Measurements from ENCODE around the gene AATK. TPM values are rescaled to one million over a fixed set of nuclear protein-coding genes. Genes with fewer than 3 reads are reported as not detected.

Gene AATK
- total and polyA plus RNA-seq, 2 of the 13 experiments (the other 11 are each of a cell fraction or from before 2014, with no cell fraction given) = 2.9 to 8.4 TPM

- TF ChIP-seq ZNF503 (CRISPR knock-in tag; IDR thresholded peaks at IDR 0.05) (0 out of 2 replicates have a peak, but pooled peaks have one; percentile 43), ZBTB39 (CRISPR knock-in tag; IDR thresholded peaks at IDR 0.05) (peak; percentile 81), ZSCAN22 (CRISPR knock-in tag; IDR thresholded peaks at IDR 0.05) (no peak), ZIK1 (CRISPR knock-in tag; IDR thresholded peaks at IDR 0.05; ENCODE audit: borderline replicate concordance, low read depth) (no peak; the same call in none of the 2 replicates), CHD4 (IDR thresholded peaks at IDR 0.05; ENCODE audit: borderline replicate concordance, low read length) (no peak; the same call in 1 of the 2 replicates), EHMT2 (IDR thresholded peaks at IDR 0.05; ENCODE audit: borderline replicate concordance, low read depth, low read length) (no peak), SP4 (CRISPR knock-in tag; IDR thresholded peaks at IDR 0.05) (peak; percentile 57), SAFB2 (CRISPR knock-in tag; IDR thresholded peaks at IDR 0.05; ENCODE audit: borderline replicate concordance, low read depth) (peak; percentile 92; the same call in 1 of the 2 replicates), ZSCAN20 (CRISPR knock-in tag; IDR thresholded peaks at IDR 0.05; ENCODE audit: borderline replicate concordance) (peak; percentile 66; the same call in 1 of the 2 replicates), ZNF766 (CRISPR knock-in tag; IDR thresholded peaks at IDR 0.05; ENCODE audit: borderline replicate concordance) (no peak), ZNF256 (CRISPR knock-in tag; conservative IDR thresholded peaks at IDR 0.05) (no peak; the same call in none of the 2 replicates), CC2D1A (CRISPR knock-in tag; IDR thresholded peaks at IDR 0.05) (no peak), ZNF251 (CRISPR knock-in tag; IDR thresholded peaks at IDR 0.05) (no peak), MIXL1 (CRISPR knock-in tag; IDR thresholded peaks at IDR 0.05) (0 out of 2 replicates have a peak, but pooled peaks have one; percentile 56), ZNF234 (CRISPR knock-in tag; conservative IDR thresholded peaks at IDR 0.05) (no peak), ZNF34 (CRISPR knock-in tag; IDR thresholded peaks at IDR 0.05; ENCODE audit: borderline replicate concordance) (no peak), ZNF589 (CRISPR knock-in tag; conservative IDR thresholded peaks at IDR 0.05) (no peak), ZC3H13 (CRISPR knock-in tag; IDR thresholded peaks at IDR 0.05) (peak; percentile 82; the same call in 1 of the 2 replicates), SOX6 (IDR thresholded peaks at IDR 0.05) (no peak), SOX6 (CRISPR knock-in tag; IDR thresholded peaks at IDR 0.05) (peak; percentile 37), MAX (IDR thresholded peaks at IDR 0.05) (peak; percentile 90)
- TF ChIP-seq, protein P1, sequence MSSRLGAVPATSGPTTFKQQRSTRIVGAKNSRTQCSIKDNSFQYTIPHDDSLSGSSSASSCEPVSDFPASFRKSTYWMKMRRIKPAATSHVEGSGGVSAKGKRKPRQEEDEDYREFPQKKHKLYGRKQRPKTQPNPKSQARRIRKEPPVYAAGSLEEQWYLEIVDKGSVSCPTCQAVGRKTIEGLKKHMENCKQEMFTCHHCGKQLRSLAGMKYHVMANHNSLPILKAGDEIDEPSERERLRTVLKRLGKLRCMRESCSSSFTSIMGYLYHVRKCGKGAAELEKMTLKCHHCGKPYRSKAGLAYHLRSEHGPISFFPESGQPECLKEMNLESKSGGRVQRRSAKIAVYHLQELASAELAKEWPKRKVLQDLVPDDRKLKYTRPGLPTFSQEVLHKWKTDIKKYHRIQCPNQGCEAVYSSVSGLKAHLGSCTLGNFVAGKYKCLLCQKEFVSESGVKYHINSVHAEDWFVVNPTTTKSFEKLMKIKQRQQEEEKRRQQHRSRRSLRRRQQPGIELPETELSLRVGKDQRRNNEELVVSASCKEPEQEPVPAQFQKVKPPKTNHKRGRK (CRISPR knock-in tag; IDR thresholded peaks at IDR 0.05) = peak; percentile 39; the same call in 1 of the 2 replicates
- TF ChIP-seq, protein P2, sequence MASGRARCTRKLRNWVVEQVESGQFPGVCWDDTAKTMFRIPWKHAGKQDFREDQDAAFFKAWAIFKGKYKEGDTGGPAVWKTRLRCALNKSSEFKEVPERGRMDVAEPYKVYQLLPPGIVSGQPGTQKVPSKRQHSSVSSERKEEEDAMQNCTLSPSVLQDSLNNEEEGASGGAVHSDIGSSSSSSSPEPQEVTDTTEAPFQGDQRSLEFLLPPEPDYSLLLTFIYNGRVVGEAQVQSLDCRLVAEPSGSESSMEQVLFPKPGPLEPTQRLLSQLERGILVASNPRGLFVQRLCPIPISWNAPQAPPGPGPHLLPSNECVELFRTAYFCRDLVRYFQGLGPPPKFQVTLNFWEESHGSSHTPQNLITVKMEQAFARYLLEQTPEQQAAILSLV (CRISPR knock-in tag; IDR thresholded peaks at IDR 0.05; ENCODE audit: borderline replicate concordance) = peak; percentile 90; the same call in 1 of the 2 replicates
These were observed 582 bp downstream of the AATK start, which contains the start of gene PVALEF (continued) for GRCh38 chr17:81165246-81166032.

Data from HepG2 (cell line).